Activated T-cell treated with anti-CD3 and anti-CD28 coated beads, Interleukin-2, amount 50 U/mL, for 48 hours (primary cell): ENCODE data around the gene SIGLEC12.

Experiments used
- DNase-seq, 2 experiments: peaks; one replicate each; pipeline ENCODE4 v3.0.0-alpha.2; 2020

SIGLEC12 gene

GRCh38 chr19:51501594-51502263 lies at the start of gene SIGLEC12:
Gene SIGLEC12, minus strand, starts transcription at chr19:51501800. Its CDS starts 67 bp downstream, at chr19:51501733.
- peak; percentile 39 to 57 for DNase-seq

- DNase-seq, result no peak
Measured at GRCh38 chr19:51550848-51551672, 49.5 kb upstream of the SIGLEC12 start.

GRCh38 chr19:51549533-51550324 lies 48.1 kb upstream of the SIGLEC12 start:
- DNase-seq, result no peak

DNA sequence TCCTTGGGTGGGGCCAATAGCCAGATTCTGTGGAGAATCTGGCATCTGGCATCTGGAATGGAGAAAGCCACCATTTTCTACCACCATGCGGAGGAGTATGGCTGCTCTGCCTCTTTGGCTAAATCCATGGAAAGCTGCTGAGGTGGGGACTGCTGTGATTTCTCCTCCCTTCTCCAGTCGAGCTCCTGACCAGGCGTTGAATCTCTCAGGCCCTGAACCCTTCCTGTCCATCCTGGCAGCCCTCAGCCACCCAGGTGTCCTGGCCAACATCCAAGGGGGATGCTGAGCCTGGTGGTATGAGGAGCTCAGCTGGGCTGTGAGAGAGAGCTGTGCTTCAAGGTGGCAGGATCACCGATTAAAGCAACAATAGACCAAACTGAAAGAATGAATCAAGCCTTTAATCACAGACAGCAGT lies 47.3 kb upstream of the SIGLEC12 start:
- DNase-seq, result no peak

DNA sequence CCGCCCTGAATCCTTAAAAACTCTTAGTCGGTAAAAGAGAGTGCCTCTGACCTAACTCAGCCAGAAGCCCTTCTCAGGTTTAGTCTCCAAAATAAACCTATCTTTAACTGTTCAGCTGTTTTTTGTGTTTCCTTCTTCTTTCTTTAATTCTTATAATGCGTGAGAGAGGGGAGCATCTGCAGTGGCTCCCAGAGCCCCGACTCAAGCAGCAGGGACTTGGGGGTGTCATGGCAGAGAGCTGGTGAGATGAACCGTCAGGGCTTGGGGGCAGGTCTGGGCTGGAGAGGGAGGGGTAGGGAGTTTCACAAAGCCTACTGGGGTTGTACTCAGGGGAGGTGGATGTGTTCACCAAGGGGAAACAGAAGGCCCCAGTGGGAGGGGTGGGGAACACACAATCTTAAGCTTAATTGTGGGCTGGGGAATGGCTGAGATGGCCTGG lies 46.6 kb upstream of the SIGLEC12 start:
- no peak for DNase-seq

GRCh38 chr19:51547397-51548212 lies 46.0 kb upstream of the SIGLEC12 start:
- DNase-seq, result no peak

DNA sequence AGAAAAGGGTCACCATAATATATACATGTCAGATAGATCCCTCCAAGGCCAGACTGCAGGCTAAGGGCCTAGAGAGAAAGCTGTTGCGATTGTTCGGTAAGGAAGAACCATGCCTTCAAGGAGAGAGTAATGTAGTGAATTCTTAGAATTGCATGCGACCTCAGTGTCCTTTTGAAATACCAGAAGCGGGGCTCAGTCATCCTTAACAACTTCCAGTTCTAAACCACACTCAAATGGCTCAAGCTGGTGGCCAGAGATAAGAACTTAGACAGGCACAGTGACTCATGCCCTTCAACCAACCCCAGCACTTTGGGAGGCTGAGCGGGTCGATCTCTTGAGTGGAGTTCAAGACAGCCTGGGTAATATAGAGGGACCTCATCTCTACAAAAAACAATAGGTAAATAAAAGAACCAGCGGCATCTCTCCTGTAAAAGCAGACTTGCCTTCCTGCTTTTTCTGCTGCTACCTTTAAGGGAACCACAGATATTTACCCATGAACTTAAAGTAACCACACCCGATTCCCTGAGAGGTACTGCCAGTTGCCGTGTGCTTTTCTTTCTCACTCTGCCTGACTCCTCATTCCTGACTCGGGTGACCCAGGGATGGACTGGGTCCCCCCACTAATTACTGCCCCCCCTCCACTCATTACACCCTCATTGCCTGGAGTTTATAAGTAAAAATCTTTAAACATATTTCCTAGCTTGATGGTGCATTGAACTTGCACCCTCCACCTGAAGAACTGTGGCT lies 45.2 kb upstream of the SIGLEC12 start:
- DNase-seq, result peak in 1 of 2 experiments; percentile 44

DNA sequence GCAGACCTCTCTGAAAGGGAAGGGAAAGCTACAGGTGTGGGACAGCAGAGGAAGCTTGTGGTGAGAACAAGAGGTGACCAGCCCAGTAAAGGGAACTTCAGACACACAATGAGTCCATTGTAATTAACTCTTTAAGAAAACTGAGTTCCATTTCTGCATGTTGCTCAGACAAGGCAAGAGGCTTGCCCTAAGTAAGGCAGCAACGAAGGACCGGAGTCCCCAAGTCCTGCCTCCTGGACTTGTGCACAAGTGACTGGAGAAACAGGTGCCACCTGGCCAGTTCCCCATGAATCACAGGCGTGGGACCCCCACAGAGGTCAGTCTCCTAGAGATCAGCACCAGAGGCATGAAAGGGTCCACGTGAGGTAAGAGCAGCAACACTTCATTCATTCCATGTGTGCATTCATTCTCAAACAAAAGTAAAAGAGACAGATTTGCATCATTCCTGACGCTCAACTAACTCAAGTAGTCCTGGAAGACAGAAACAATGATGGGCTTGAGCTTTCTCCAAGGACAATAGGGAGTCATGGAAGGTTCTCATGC lies 44.6 kb upstream of the SIGLEC12 start:
- no peak for DNase-seq

- DNase-seq, result no peak
Measured at GRCh38 chr19:51544038-51544437, 42.4 kb upstream of the SIGLEC12 start.

GRCh38 chr19:51542699-51543098 lies 41.1 kb upstream of the SIGLEC12 start:
- DNase-seq, result no peak

GRCh38 chr19:51541458-51542357 lies 40.1 kb upstream of the SIGLEC12 start:
- no peak for DNase-seq

GRCh38 chr19:51539821-51540366 lies 38.3 kb upstream of the SIGLEC12 start:
- no peak for DNase-seq

GRCh38 chr19:51535535-51535934 lies 33.9 kb upstream of the SIGLEC12 start:
- no peak for DNase-seq

GRCh38 chr19:51531349-51532315 lies 30.0 kb upstream of the SIGLEC12 start, which contains the start of gene SIGLEC6:
Gene SIGLEC6, minus strand, starts transcription at chr19:51531670. Its CDS starts 22 bp downstream, at chr19:51531648.
- DNase-seq, result peak in 1 of 2 experiments; percentile 34

- no peak for DNase-seq
Measured at GRCh38 chr19:51530616-51531015, 29.0 kb upstream of the SIGLEC12 start.

DNA sequence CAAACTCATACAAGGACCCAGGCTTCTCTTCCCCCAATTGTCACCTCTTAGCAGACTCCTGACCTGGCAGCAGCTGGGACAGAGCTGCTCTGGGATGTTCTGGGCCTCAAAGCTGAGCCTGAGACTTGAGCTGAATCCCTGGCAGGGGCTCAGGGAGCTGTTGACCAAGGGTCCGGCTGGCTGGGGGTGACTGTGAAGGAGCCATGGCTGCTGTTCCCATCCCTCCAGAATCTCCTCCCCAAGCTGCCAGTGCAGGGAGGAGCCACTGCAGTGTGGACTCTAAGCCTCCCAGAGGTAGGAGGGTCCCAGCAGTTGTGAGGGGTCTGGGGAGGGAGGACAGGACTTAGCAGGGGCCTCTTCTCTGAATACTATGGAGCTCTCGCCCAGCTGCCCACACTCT lies 27.7 kb upstream of the SIGLEC12 start:
- no peak for DNase-seq

GRCh38 chr19:51525651-51526050 lies 24.1 kb upstream of the SIGLEC12 start:
- DNase-seq, result no peak

DNA sequence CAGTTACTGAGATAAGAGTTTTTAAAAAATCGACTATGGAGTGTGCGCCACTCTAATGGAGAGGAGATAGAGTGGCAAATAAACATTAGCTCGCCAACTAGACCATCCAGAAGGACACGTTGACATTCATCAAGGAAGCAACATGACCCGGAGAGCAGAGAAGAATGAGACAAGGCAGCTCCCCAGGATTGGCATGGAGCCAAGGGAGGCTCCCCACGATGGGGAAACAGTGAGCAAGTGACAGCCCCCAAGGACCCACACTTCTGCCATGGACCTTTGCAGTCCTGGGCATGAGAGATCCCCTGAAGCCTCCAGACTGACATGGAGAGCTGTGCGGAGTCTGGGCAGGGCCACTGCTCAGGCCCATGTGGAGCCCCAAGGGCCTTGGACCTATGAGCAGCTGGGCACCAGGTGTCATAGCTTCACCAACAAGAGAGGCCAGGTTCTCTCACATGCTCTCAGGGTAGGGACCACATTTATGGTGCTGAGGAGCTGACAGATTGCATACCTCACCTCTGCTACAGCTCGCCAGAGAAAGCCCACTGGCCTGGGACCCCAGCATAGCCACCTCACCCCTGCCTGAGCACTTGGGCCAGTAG lies 23.2 kb upstream of the SIGLEC12 start:
- no peak for DNase-seq
